NB4 (cell line): ENCODE results near the gene CSF1R.

Source experiments
- DNase-seq: peaks from one replicate; pipeline ENCODE4 v3.0.0; 2010; ENCODE audit warnings: low read depth
- H3K4me3 ChIP-seq: one replicate; pipeline ENCODE4 v1.5.1; 2011; ENCODE audit warnings: mild to moderate bottlenecking, low read depth, low read length, moderate library complexity
- MYC ChIP-seq: IDR thresholded peaks from 2 replicates; pipeline ENCODE4 v1.6.1; 2011; ENCODE audit warnings: low read depth, low read length
- POLR2A ChIP-seq: IDR thresholded peaks from 2 replicates; pipeline ENCODE4 v1.6.1; 2011; ENCODE audit warnings: mild to moderate bottlenecking; ENCODE audit not compliant: insufficient read length; ENCODE audit errors: extremely low read depth
- TF ChIP-seq, protein P1 (sequence below): IDR thresholded peaks from one replicate; pipeline ENCODE4 v1.5.1; 2012; ENCODE audit warnings: low read depth, low read length
- TF ChIP-seq, protein P2 (sequence below): IDR thresholded peaks from 2 replicates; pipeline ENCODE4 v1.6.1; 2011; ENCODE audit warnings: low read depth, low read length

Gene CSF1R

DNA sequence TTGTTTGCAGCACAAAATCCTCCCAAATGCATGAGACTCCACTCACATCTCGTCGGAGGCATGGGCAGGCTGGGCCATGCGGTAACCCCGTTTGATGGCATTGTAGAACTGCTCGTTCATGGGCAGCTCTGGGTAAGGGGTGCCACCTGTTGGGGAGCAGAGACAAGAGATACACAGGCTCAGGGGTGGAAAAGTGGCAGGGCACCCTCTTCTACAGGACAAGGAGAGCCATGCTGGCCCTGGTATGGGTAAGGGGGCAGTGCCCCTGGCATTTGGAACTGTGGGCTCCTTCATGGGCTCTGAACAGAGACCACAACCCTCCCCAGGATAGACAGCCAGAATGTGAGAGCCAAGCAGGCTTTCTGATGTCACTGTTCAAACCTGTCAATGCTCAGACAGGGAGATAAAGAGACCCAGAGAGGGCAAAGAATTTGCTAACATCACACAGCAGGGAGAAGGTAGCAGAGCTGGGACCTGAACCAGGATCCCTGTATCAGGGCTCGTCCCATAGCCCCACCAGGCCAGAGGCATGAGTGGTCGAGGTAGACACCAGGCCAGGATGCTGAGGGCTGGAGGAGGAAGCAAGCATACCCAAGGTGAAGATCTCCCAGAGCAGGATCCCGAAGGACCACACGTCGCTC is 33.2 kb upstream of the CSF1R start:
- H3K4me3 ChIP-seq = no peak overlapping the region
- peak; percentile 56 for DNase-seq
- TF ChIP-seq POLR2A (no peak), MYC (no peak)
- TF ChIP-seq, protein P1, sequence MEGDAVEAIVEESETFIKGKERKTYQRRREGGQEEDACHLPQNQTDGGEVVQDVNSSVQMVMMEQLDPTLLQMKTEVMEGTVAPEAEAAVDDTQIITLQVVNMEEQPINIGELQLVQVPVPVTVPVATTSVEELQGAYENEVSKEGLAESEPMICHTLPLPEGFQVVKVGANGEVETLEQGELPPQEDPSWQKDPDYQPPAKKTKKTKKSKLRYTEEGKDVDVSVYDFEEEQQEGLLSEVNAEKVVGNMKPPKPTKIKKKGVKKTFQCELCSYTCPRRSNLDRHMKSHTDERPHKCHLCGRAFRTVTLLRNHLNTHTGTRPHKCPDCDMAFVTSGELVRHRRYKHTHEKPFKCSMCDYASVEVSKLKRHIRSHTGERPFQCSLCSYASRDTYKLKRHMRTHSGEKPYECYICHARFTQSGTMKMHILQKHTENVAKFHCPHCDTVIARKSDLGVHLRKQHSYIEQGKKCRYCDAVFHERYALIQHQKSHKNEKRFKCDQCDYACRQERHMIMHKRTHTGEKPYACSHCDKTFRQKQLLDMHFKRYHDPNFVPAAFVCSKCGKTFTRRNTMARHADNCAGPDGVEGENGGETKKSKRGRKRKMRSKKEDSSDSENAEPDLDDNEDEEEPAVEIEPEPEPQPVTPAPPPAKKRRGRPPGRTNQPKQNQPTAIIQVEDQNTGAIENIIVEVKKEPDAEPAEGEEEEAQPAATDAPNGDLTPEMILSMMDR = peak; percentile 17
- TF ChIP-seq, protein P2, sequence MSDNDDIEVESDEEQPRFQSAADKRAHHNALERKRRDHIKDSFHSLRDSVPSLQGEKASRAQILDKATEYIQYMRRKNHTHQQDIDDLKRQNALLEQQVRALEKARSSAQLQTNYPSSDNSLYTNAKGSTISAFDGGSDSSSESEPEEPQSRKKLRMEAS = peak; percentile 4; the same call in 1 of the 2 replicates

DNA sequence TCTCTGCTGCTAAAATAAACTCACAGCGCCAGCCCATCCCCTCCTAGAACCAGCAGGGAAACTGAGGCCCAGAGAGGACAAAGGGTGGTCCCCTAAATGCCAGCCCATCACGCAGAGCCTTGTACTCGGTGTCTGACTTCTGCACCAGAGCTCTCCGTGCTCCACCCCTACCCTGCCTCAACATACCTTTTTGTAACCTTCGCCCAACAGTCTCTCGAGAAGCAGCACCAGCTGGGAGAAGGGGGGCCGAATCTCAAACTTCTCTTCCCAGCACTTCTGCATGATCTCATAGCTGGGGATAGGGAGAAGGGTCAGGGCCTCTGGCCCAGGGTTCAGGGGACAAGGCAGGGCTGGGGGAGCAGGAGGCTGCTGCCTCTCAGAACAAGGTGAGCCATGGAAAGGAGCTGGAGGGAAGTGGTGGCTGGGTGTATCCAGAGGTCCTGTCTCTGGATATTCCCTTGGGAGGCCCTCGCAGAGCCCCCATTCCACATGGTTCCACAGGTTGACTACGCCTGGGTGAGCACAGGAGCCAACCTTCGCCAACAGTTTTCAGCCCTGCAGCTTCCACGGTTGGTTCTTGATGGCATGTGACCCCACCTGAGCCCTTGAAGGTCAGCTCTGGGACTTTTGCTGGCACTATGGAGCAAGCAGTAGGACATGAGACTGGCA is 32.3 kb upstream of the CSF1R start:
- no peak for DNase-seq
- H3K4me3 ChIP-seq = no peak overlapping the region
- TF ChIP-seq, protein P2 = no peak
- TF ChIP-seq MYC = no peak
- TF ChIP-seq, protein P1 = no peak
- no peak for TF ChIP-seq POLR2A

DNA sequence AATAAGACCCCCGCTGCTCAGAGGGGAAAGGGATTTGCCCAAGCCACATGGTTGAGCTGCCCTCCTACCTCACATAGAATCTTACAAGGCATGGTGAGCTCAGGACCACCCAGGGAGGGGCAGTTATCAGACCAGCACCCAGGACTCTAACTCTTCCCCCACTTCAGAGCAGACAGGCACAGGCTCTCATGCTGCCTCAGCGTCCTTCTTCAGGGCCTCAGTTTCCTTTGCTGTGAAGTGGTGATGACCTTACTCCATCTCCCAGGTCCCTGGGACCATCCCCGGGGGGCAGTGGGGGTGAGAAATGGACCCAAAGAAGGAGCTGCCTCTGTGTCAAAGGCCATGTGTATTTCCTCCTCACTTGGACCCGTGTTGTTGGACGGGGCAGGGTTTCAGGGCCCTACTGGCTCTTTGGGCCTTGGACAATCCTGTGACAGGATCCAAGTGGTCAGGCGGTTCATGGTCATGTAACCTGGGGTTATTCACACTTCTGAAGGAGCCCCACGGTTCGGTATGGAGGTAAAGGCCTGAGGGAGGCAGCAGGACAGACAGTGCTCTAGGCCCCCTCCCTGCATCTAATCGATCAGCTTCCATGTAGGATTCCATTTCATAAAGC is 31.7 kb upstream of the CSF1R start:
- TF ChIP-seq, protein P1 = no peak
- TF ChIP-seq, protein P2 = no peak
- no peak for DNase-seq
- H3K4me3 ChIP-seq = no peak overlapping the region

DNA sequence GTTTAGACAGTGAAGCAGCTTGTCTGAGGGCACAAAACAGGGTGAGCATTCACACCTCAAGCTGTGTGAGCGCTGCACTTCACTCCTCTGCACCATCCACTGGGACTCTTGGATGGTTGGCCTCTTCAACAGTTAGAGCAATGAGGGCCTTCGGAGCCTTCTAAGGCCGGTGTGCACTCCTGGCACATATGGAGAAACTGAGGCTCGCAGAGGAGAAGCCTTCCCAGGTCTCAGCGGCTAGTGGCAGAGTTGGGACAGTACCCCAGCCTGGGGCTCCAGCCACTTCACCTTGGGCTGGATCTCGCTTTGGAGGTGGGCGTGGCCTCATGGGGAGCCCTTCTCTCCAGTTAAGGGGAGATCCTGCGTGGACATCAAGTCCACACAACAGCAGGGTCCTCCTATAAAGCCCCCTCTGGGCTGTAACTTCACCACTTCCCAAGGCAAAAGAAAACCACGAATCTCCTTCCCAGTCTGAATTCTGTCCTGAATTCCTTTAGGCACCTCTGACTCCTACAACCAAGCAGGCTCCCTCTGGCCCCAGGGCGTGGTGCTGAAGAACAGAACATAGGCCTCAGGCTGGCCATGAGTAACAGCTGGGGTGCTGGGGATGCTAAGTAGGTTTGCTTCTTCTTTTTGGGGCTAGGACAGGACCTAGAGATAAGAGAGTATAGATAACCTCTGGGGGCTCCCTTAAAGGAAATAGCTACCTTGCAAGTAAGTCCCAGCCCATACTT is 30.5 kb upstream of the CSF1R start:
- H3K4me3 ChIP-seq = no peak overlapping the region
- peak; percentile 44 for DNase-seq
- TF ChIP-seq MYC (no peak), POLR2A (no peak)
- TF ChIP-seq, protein P1 = no peak
- TF ChIP-seq, protein P2 = no peak

DNA sequence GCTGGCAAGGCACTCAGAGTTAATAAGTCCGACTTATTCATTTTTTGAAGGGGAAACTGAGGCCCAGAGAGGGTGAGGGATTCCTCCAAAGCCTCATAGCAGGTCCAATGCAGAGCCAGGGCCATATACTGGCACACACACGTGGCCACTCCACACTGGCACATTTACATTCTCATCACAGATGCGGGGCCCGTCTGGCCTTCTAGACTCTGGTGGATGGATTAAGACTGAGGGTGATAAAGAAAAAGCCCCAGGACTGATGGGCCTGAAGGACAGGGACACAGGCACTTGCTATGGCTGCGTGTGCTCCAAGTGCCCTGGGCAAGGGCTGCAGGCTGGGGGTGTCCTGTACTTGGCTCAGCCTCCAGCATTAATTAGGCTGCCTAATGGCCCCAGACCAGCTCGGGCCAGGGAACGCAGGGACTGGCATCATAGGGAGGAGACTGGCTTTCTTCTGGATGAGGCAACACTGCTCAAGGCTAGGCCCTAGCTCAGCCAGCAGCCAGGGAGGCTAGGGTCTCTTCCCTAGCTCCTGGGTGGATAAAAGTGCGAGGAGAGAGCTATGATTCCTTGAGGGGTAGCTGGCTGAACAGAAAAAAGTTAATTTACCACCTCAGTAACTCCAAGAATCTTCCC is 28.5 kb upstream of the CSF1R start:
- no peak overlapping the region for H3K4me3 ChIP-seq
- TF ChIP-seq, protein P1 = no peak
- TF ChIP-seq POLR2A = no peak
- no peak for DNase-seq
